ENCODE measurements around the gene PTPRJ. TPM values are rescaled to one million over a fixed set of nuclear protein-coding genes. Genes with fewer than 3 reads are reported as not detected.

PTPRJ gene
- total RNA-seq, 6 experiments from 2014 or later, result 15.7 to 20.8 (median 19.2) TPM

GRCh38 chr11:47982616-47983015, 2.3 kb downstream of the PTPRJ start:
- peaks cover 9% of the 10 kb centered on the region for H3K36me3 Mint-ChIP-seq (ENCODE audit: low read depth)
- no peak for DNase-seq
- peaks cover 53% of the 10 kb centered on the region for H3K4me1 Mint-ChIP-seq (ENCODE audit: low read depth)
- H3K27me3 Mint-ChIP-seq (ENCODE audit: insufficient read depth), result no peaks in the 10 kb centered on the region; the same call in none of the 2 replicates
- no peaks in the 10 kb centered on the region for H3K9me3 Mint-ChIP-seq
- H3K4me3 Mint-ChIP-seq, result peak overlapping the region; percentile 76
- no peak for TF ChIP-seq CTCF (IDR thresholded peaks at IDR 0.05)
- H3K27ac Mint-ChIP-seq, result peak overlapping the region; percentile 94

- peak overlapping the region; percentile 76 for H3K4me3 Mint-ChIP-seq
- H3K4me1 Mint-ChIP-seq (ENCODE audit: low read depth), result peaks cover 58% of the 10 kb centered on the region
Measured at GRCh38 chr11:47983464-47984397, 3.4 kb downstream of the PTPRJ start.

DNA sequence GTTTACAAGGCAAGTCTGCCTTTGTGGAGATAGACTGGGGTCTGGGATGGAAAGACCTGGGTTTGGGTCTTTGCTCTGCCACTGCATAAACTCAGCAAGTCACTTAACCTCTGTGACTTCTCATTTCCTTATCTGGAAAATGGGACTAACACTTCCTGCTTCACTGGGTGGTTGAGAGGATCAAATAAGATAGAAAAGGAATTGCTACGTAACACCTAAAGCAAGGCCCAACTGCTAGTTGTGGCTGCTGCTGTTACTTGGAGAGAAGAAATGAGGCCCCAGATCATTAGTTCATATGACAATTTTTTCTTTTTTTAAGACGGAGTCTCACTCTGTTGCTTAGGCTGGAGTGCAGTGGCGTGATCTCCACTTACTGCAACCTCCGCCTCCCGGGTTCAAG, 5.9 kb downstream of the PTPRJ start:
- DNase-seq, result no peak
- no peak overlapping the region for H3K4me3 Mint-ChIP-seq
- H3K9me3 Mint-ChIP-seq, result no peaks in the 10 kb centered on the region
- TF ChIP-seq CTCF (IDR thresholded peaks at IDR 0.05), result no peak
- no peaks in the 10 kb centered on the region; the same call in 1 of the 2 replicates for H3K27me3 Mint-ChIP-seq (ENCODE audit: insufficient read depth)
- H3K27ac Mint-ChIP-seq, result peak overlapping the region; percentile 19
- H3K4me1 Mint-ChIP-seq (ENCODE audit: low read depth), result peaks cover 62% of the 10 kb centered on the region
- peaks cover 9% of the 10 kb centered on the region for H3K36me3 Mint-ChIP-seq (ENCODE audit: low read depth)

More at GRCh38 chr11:47983464-47984397, 3.4 kb downstream of the PTPRJ start:
- no peaks in the 10 kb centered on the region for H3K9me3 Mint-ChIP-seq
- no peak for TF ChIP-seq CTCF (IDR thresholded peaks at IDR 0.05)
- H3K27ac Mint-ChIP-seq, result peak overlapping the region; percentile 94
- peak; percentile 50 for DNase-seq
- no peaks in the 10 kb centered on the region; the same call in 1 of the 2 replicates for H3K27me3 Mint-ChIP-seq (ENCODE audit: insufficient read depth)
- H3K36me3 Mint-ChIP-seq (ENCODE audit: low read depth), result peaks cover 9% of the 10 kb centered on the region

- no peak for DNase-seq
- Mint-ChIP-seq H3K4me3 (no peak overlapping the region), H3K36me3 (ENCODE audit: low read depth) (peaks cover 9% of the 10 kb centered on the region), H3K4me1 (ENCODE audit: low read depth) (peaks cover 65% of the 10 kb centered on the region), H3K27me3 (ENCODE audit: insufficient read depth) (no peaks in the 10 kb centered on the region; the same call in 1 of the 2 replicates), H3K27ac (peak overlapping the region; percentile 19), H3K9me3 (no peaks in the 10 kb centered on the region)
- no peak for TF ChIP-seq CTCF (IDR thresholded peaks at IDR 0.05)
Measured at GRCh38 chr11:47986742-47987141, 6.4 kb downstream of the PTPRJ start.

DNA sequence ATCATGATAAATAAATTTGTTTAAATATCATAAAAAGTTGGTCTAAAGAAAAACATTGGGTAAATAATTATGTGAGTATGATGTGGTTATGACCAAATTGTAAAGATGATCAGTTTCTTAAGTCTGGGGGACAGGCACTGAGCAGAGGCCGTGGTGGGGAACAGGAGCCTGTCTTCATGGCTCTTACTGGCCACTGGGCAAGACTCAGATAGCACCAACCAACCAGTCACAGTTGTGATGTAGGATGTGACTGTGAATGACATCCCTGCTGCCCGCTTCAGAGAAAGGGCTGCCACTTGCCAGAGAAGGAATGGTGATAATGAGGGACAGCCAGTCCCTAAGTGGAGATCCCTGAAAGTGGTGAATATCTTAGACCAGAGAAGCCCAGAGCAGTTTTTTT, 7.0 kb downstream of the PTPRJ start:
- H3K9me3 Mint-ChIP-seq, result no peaks in the 10 kb centered on the region
- H3K4me3 Mint-ChIP-seq, result no peak overlapping the region
- DNase-seq, result no peak
- peaks cover 9% of the 10 kb centered on the region for H3K36me3 Mint-ChIP-seq (ENCODE audit: low read depth)
- H3K27me3 Mint-ChIP-seq (ENCODE audit: insufficient read depth), result no peaks in the 10 kb centered on the region; the same call in 1 of the 2 replicates
- TF ChIP-seq CTCF (IDR thresholded peaks at IDR 0.05), result no peak
- peak overlapping the region; percentile 61 for H3K27ac Mint-ChIP-seq
- peaks cover 66% of the 10 kb centered on the region for H3K4me1 Mint-ChIP-seq (ENCODE audit: low read depth)

Data from HFFc6 (cell line).